Mucosa of stomach (tissue), 1 donor: ENCODE data around the gene SIN3B.

Source experiments
- H3K27me3 ChIP-seq: one replicate; pipeline ENCODE4 v1.7.0; 2013; ENCODE audit warnings: mild to moderate bottlenecking, low read length; ENCODE audit not compliant: control insufficient read depth, insufficient read depth
- H3K36me3 ChIP-seq: one replicate; pipeline ENCODE4 v1.7.0; 2013; ENCODE audit warnings: low read length; ENCODE audit not compliant: control insufficient read depth, insufficient read depth
- H3K4me1 ChIP-seq: one replicate; pipeline ENCODE4 v1.7.0; 2013; ENCODE audit warnings: mild to moderate bottlenecking, low read length; ENCODE audit not compliant: control insufficient read depth, insufficient read depth
- H3K4me3 ChIP-seq: one replicate; pipeline ENCODE4 v1.7.0; 2013; ENCODE audit warnings: low read length
- H3K9ac ChIP-seq: one replicate; pipeline ENCODE4 v1.7.0; 2013; ENCODE audit warnings: mild to moderate bottlenecking, low read length, moderate library complexity
- H3K9me3 ChIP-seq: one replicate; pipeline ENCODE4 v1.7.0; 2013; ENCODE audit warnings: mild to moderate bottlenecking, low read length, moderate library complexity; ENCODE audit not compliant: control insufficient read depth
- donor health status: Pancreatic carcinoma.

Gene SIN3B

GRCh38 chr19:16834747-16835146 is 5.5 kb downstream of the SIN3B start:
- Histone ChIP-seq H3K27me3 (no peaks in the 10 kb centered on the region), H3K4me3 (no peak overlapping the region), H3K9ac (no peak overlapping the region), H3K4me1 (peaks cover 11% of the 10 kb centered on the region), H3K9me3 (no peaks in the 10 kb centered on the region), H3K36me3 (no peaks in the 10 kb centered on the region)

- no peaks in the 10 kb centered on the region for H3K36me3 ChIP-seq
Measured at GRCh38 chr19:16836115-16837034, 7.2 kb downstream of the SIN3B start.

DNA sequence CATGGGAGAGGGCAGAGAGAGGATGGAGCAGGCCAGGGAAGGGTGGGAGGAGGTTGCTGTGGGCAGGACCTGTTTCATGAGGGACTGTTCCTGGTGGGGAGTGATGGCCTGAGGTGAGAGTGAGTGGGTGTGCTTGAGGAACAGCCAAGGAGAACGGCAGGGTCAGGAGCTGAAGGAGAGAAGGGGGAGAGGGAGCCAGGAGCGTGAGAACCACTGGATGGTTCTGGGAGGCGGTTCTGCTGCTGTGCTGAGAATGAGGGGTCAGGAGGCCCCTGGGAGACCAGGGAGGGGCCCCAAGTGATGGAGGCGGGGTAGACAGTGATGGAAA is 7.8 kb downstream of the SIN3B start:
- Histone ChIP-seq H3K4me1 (no peaks in the 10 kb centered on the region), H3K9ac (no peak overlapping the region), H3K36me3 (no peaks in the 10 kb centered on the region), H3K27me3 (no peaks in the 10 kb centered on the region), H3K4me3 (no peak overlapping the region), H3K9me3 (no peaks in the 10 kb centered on the region)

More at GRCh38 chr19:16836115-16837034, 7.2 kb downstream of the SIN3B start:
- Histone ChIP-seq H3K9me3 (no peaks in the 10 kb centered on the region), H3K27me3 (no peaks in the 10 kb centered on the region), H3K9ac (no peak overlapping the region), H3K4me1 (no peaks in the 10 kb centered on the region), H3K4me3 (no peak overlapping the region)

DNA sequence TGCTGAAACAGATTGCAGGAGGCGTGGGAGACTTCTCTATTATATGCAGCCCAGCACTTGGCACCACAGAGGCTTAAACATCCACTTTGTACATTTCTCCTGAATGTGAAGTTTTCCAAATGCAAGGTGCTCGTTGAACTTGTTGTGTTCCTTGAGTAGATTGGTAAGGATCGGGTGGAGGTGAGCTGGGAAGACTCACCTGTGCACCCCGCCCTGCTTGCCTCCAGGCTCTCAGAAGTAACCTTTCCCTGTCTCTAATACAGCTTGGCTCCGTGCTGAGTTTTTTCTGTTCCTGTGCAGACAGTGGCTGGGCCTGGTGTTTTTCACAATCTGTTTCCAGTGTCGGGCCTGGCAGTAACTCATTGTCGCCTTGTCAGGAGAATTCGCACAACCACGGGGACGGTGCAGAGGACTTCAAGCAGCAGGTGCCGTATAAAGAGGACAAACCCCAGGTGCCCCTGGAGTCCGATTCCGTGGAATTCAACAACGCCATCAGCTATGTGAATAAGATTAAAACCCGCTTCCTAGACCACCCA is 12.3 kb downstream of the SIN3B start:
- H3K4me3 ChIP-seq: no peak overlapping the region
- H3K27me3 ChIP-seq: no peaks in the 10 kb centered on the region
- H3K9ac ChIP-seq: no peak overlapping the region
- H3K9me3 ChIP-seq: no peaks in the 10 kb centered on the region
- H3K4me1 ChIP-seq: no peaks in the 10 kb centered on the region
- no peaks in the 10 kb centered on the region for H3K36me3 ChIP-seq

- Histone ChIP-seq H3K36me3 (peaks cover 12% of the 10 kb centered on the region), H3K4me1 (peaks cover 14% of the 10 kb centered on the region), H3K9me3 (no peaks in the 10 kb centered on the region)
Measured at GRCh38 chr19:16846901-16847300, 17.7 kb downstream of the SIN3B start.

DNA sequence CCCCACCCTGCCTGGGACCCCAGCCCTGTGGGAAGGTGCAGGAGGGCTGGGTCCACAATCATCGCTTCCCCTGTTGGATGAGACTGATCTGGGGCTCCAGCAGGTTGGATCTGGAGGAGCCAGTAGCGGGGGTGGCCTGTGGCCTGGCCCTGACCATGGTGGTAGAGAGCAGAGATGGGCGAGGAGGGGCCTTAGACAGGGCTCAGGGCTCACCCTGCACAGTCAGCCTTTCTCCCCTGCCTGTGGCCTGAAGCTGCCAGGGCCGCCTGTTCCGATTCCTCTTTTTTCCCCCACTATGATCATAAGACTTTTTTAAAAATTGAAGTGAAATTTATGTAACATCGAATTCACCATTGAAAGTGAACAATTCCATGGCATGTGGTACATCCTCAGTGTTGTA is 18.2 kb downstream of the SIN3B start:
- H3K9ac ChIP-seq: no peak overlapping the region
- no peak overlapping the region for H3K4me3 ChIP-seq
- H3K9me3 ChIP-seq: no peaks in the 10 kb centered on the region
- peaks cover 14% of the 10 kb centered on the region for H3K4me1 ChIP-seq
- no peaks in the 10 kb centered on the region for H3K27me3 ChIP-seq
- H3K36me3 ChIP-seq: peaks cover 12% of the 10 kb centered on the region

More at GRCh38 chr19:16846901-16847300, 17.7 kb downstream of the SIN3B start:
- Histone ChIP-seq H3K27me3 (no peaks in the 10 kb centered on the region), H3K4me3 (no peak overlapping the region), H3K9ac (no peak overlapping the region)

GRCh38 chr19:16849168-16849567 is 20.0 kb downstream of the SIN3B start:
- Histone ChIP-seq H3K9ac (no peak overlapping the region), H3K4me3 (no peak overlapping the region), H3K4me1 (peaks cover 14% of the 10 kb centered on the region), H3K36me3 (peaks cover 17% of the 10 kb centered on the region), H3K9me3 (no peaks in the 10 kb centered on the region), H3K27me3 (no peaks in the 10 kb centered on the region)

- Histone ChIP-seq H3K36me3 (peaks cover 17% of the 10 kb centered on the region), H3K27me3 (no peaks in the 10 kb centered on the region), H3K4me1 (peaks cover 14% of the 10 kb centered on the region), H3K9me3 (no peaks in the 10 kb centered on the region), H3K4me3 (no peak overlapping the region), H3K9ac (no peak overlapping the region)
Measured at GRCh38 chr19:16850133-16850532, 20.9 kb downstream of the SIN3B start.

- Histone ChIP-seq H3K9me3 (no peaks in the 10 kb centered on the region), H3K4me1 (peaks cover 14% of the 10 kb centered on the region), H3K36me3 (peaks cover 17% of the 10 kb centered on the region), H3K27me3 (no peaks in the 10 kb centered on the region), H3K9ac (no peak overlapping the region), H3K4me3 (no peak overlapping the region)
Measured at GRCh38 chr19:16851031-16851712, 22.0 kb downstream of the SIN3B start.

DNA sequence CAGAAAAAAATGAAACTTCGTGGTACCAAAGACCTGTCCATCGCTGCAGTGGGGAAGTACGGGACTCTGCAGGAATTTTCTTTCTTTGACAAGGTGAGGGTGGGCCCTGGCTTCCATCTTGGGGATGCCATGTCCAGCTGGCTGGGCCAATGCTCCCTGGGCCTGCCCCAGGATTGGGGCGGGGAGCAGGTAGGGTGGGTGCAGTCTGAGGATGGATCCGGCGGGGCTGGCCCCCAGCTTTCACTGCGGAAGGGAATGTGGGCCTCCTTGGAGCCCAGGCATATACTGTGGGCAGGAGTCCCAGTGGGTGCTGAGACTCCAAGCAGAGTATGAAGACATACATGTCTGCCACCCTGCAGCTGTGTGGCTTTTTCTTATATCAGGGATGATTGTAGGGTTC is 23.9 kb downstream of the SIN3B start:
- H3K9me3 ChIP-seq: no peaks in the 10 kb centered on the region
- peaks cover 14% of the 10 kb centered on the region for H3K4me1 ChIP-seq
- no peaks in the 10 kb centered on the region for H3K27me3 ChIP-seq
- peaks cover 14% of the 10 kb centered on the region for H3K36me3 ChIP-seq
- H3K4me3 ChIP-seq: no peak overlapping the region
- H3K9ac ChIP-seq: no peak overlapping the region

GRCh38 chr19:16856091-16856490 is 26.9 kb downstream of the SIN3B start:
- Histone ChIP-seq H3K36me3 (peaks cover 5% of the 10 kb centered on the region), H3K9ac (no peak overlapping the region), H3K4me1 (no peaks in the 10 kb centered on the region), H3K4me3 (no peak overlapping the region), H3K27me3 (no peaks in the 10 kb centered on the region), H3K9me3 (no peaks in the 10 kb centered on the region)

GRCh38 chr19:16859626-16860025 is 30.4 kb downstream of the SIN3B start:
- Histone ChIP-seq H3K4me1 (no peaks in the 10 kb centered on the region), H3K36me3 (no peaks in the 10 kb centered on the region), H3K27me3 (no peaks in the 10 kb centered on the region), H3K9me3 (no peaks in the 10 kb centered on the region), H3K4me3 (no peak overlapping the region), H3K9ac (no peak overlapping the region)
